Esophagus muscularis mucosa (tissue), 4 donors: ENCODE data around the gene SERPINB12. TPM values are rescaled to one million over a fixed set of nuclear protein-coding genes. Genes with fewer than 3 reads are reported as not detected.

Source experiments
- DNase-seq: peaks from one replicate; pipeline ENCODE4 v3.0.0-alpha.2; 2017; ENCODE audit errors: extremely low spot score
- H3K27ac ChIP-seq, 4 donors: fragments of 200-600 bp; sonication (generic); replicated peaks in 1 of 4; 1 replicate in 3 of 4; 2 replicates in 1 of 4; pipeline ENCODE4 v1.5.1; 2016 to 2019; ENCODE audit warnings: mild to moderate bottlenecking in 1 of 4
- H3K27me3 ChIP-seq, 4 donors: fragments of 200-600 bp; sonication (generic); one replicate each; pipeline versions ENCODE4 v1.5.1 to v1.6.0; 2016 to 2019
- H3K36me3 ChIP-seq, 4 donors: fragments of 200-600 bp; sonication (generic); one replicate each; pipeline ENCODE4 v1.5.1; 2016 to 2019
- H3K4me1 ChIP-seq, 4 donors: fragments of 200-600 bp; sonication (generic); one replicate each; pipeline ENCODE4 v1.5.1; 2016 to 2019
- H3K4me3 ChIP-seq, 4 donors: fragments of 200-600 bp; sonication (generic); 1 replicate in 2 of 4; 2 replicates in 2 of 4; pipeline ENCODE4 v1.5.1; 2016 to 2019; ENCODE audit warnings: mild to moderate bottlenecking in 4 of 4, moderate library complexity in 1 of 4
- H3K9me3 ChIP-seq, 4 donors: fragments of 200-600 bp; sonication (generic); 1 replicate in 3 of 4; 2 replicates in 1 of 4; pipeline ENCODE4 v1.5.1; 2016 to 2019
- EP300 ChIP-seq: sonication (generic); formaldehyde crosslinking; IDR thresholded peaks from one replicate; pipeline ENCODE4 v1.6.1; 2017; ENCODE audit warnings: antibody characterized with exemption
- POLR2A ChIP-seq: fragments of 450-650 bp; IDR thresholded peaks from one replicate; pipeline ENCODE4 v1.6.1; 2017; ENCODE audit warnings: antibody characterized with exemption, moderate library complexity, mild to moderate bottlenecking, low read depth
- POLR2AphosphoS5 ChIP-seq, 2 donors: sonication (generic); formaldehyde crosslinking; IDR thresholded peaks; one replicate each; pipeline ENCODE4 v1.6.1; 2017; ENCODE audit warnings: antibody characterized with exemption in 2 of 2
- WGBS: methylation state at CpG from one replicate; pipeline ENCODE4 v1.1.5; 2018; 5-methylcytosine and 5-hydroxymethylcytosine counted together
- intact Hi-C: fragments of 100-400 bp; cut with DNase I; formaldehyde crosslinking; loops from one replicate; pipeline ENCODE4 v1.15.1; 2023
- total RNA-seq, 4 donors: library from RNA; depleted of rRNA; stranded (reverse); fragments of >200 nt; gene quantifications; one replicate each; pipeline versions ENCODE4 v1.1.0 to v1.2.1, GENCODE V29; 2016
- TF ChIP-seq, protein P1 (sequence below), 3 experiments: fragments of 200-600 bp in 2 of 3; fragments of 450-650 bp in 1 of 3; sonication (generic) in 2 of 3; IDR thresholded peaks; one replicate each; pipeline ENCODE4 v1.5.1; 2017 to 2019; ENCODE audit warnings: antibody characterized with exemption in 3 of 3, mild to moderate bottlenecking in 2 of 3, moderate library complexity in 1 of 3

SERPINB12 gene
- total RNA-seq, 4 donors from 2014 or later = not detected

DNA sequence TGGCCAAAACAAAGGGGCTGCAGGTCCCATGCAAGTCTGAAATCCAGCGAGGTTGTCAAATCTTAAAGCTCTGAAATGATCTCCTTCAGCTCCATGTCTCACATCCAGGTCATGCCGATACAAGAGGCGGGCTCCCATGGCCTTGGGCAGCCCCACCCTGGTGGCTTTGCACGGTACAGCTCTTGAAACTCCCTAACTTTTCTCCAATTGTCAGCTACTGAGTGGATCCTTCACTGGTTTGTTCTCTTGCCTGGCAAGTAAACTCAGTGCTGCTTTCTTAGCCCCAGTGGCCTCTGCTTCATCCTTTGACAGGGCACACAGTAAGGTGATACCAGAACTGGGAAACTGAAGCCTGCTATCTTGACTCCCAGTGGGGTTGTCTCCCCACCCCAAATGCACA, 71.3 kb downstream of the SERPINB12 start:
- H3K4me3 ChIP-seq = no peak overlapping the region
- no peaks in the 10 kb centered on the region for H3K27me3 ChIP-seq
- no peaks in the 10 kb centered on the region for H3K36me3 ChIP-seq
- WGBS = 82% methylated on average over 4 of the region's 4 CpGs
- H3K4me1 ChIP-seq = no peaks in the 10 kb centered on the region
- no peak overlapping the region for H3K27ac ChIP-seq
- intact Hi-C loops = no loop called here
- peak; percentile 83 for DNase-seq
- no peaks in the 10 kb centered on the region for H3K9me3 ChIP-seq
- TF ChIP-seq EP300 (no peak), POLR2A (no peak), POLR2AphosphoS5 (IDR thresholded peaks at IDR 0.05) (no peak)
- TF ChIP-seq, protein P1, sequence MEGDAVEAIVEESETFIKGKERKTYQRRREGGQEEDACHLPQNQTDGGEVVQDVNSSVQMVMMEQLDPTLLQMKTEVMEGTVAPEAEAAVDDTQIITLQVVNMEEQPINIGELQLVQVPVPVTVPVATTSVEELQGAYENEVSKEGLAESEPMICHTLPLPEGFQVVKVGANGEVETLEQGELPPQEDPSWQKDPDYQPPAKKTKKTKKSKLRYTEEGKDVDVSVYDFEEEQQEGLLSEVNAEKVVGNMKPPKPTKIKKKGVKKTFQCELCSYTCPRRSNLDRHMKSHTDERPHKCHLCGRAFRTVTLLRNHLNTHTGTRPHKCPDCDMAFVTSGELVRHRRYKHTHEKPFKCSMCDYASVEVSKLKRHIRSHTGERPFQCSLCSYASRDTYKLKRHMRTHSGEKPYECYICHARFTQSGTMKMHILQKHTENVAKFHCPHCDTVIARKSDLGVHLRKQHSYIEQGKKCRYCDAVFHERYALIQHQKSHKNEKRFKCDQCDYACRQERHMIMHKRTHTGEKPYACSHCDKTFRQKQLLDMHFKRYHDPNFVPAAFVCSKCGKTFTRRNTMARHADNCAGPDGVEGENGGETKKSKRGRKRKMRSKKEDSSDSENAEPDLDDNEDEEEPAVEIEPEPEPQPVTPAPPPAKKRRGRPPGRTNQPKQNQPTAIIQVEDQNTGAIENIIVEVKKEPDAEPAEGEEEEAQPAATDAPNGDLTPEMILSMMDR (IDR thresholded peaks at IDR 0.05) = no peak

DNA sequence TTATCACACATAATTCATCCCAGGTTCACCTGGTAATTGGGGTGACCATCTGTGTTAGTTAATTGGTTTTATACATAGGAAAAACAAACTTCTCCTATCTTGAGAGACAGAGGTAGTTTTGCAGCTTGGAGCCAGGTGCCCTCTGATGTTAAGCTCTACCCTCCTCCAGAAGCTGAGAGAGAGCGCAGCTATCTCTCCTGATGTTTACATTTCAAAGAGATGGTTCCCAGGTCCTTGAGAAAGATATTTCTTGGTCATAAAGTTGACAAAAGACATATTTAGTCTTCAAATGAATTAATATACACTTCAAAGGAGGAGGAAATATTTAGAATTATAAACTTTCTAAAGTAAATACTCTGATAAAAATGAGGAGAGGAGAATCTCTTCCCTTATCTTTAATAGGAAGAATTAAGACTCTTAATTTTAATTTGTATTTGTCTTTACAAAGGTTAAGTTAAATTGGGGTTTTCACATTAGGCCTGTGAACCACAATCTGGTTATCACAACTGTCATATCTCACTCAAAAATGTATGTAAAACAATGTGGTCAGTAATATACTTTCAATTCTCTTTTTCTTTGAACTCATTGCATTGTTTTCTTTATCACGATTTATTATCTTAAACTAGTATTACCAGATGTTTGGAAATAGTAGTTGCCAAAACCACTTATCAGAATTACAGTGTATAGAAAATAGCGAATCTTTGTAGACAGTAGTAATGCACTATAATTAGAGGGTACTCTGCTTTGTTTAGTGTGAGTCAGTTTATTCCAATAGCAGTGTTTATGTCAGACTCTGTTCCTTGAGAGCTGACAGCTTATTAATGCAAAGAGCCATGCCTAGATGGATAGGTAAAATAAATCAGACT, 75.1 kb downstream of the SERPINB12 start:
- Histone ChIP-seq H3K27ac (no peak overlapping the region), H3K27me3 (no peaks in the 10 kb centered on the region), H3K4me3 (no peak overlapping the region), H3K4me1 (no peaks in the 10 kb centered on the region), H3K36me3 (no peaks in the 10 kb centered on the region), H3K9me3 (peaks cover 0 to 11% (median 0%) of the 10 kb centered on the region in 4 donors)
- TF ChIP-seq, protein P1 (IDR thresholded peaks at IDR 0.05) = no peak
- TF ChIP-seq EP300 (no peak), POLR2AphosphoS5 (IDR thresholded peaks at IDR 0.05) (no peak), POLR2A (no peak)
- DNase-seq = no peak
- 13% methylated on average over 3 of the region's 3 CpGs for WGBS
- intact Hi-C loops = no loop called here

DNA sequence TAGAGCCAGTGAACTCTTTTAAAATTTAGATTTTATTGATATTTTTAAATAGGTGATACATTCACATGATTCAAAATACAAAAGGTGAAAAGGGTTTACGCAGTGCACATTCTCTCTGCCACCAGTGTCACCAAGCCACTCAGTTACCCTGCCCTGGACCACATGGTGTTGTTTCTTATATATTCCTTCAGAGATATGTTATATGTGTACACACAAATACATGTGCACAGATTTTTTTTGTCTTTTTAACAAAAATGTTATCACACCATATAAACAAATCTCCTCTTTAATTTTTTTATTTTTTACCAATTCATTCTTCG, 75.7 kb downstream of the SERPINB12 start:
- Histone ChIP-seq H3K4me3 (no peak overlapping the region), H3K9me3 (peaks cover 0 to 11% (median 0%) of the 10 kb centered on the region in 4 donors), H3K27ac (no peak overlapping the region), H3K36me3 (no peaks in the 10 kb centered on the region), H3K27me3 (no peaks in the 10 kb centered on the region), H3K4me1 (no peaks in the 10 kb centered on the region)
- DNase-seq = peak; percentile 24
- 74% methylated on average over 2 of the region's 2 CpGs for WGBS
- TF ChIP-seq POLR2A (no peak), EP300 (no peak), POLR2AphosphoS5 (IDR thresholded peaks at IDR 0.05) (no peak)
- TF ChIP-seq, protein P1 (IDR thresholded peaks at IDR 0.05) = no peak
- intact Hi-C loops = no loop called here

Other genes with a start within 250 kb of the SERPINB12 start
- gene BCL2, start 222.6 kb upstream of the SERPINB12 start, total RNA-seq = 10 to 100 TPM; 25.2 to 39.0 (median 36.1) TPM
- gene KDSR, start 175.2 kb upstream of the SERPINB12 start, total RNA-seq = 10 to 100 TPM; 41.8 to 58.8 (median 49.8) TPM
- 10 to 100 TPM; 25.7 to 32.1 (median 29.4) TPM for gene VPS4B, start 119.9 kb upstream of the SERPINB12 start, total RNA-seq
- not detected for gene SERPINB5, start 65.4 kb upstream of the SERPINB12 start, total RNA-seq
- gene SERPINB13, start 45.0 kb downstream of the SERPINB12 start, total RNA-seq = not detected
- gene SERPINB4, start 101.9 kb downstream of the SERPINB12 start, total RNA-seq = not detected
- not detected for gene SERPINB3, start 119.5 kb downstream of the SERPINB12 start, total RNA-seq
- gene SERPINB11, start 160.6 kb downstream of the SERPINB12 start, total RNA-seq = not detected
- gene SERPINB7, start 233.0 kb downstream of the SERPINB12 start, total RNA-seq = not detected